K562 (cell line): Measurements from ENCODE around the gene COG7. TPM values are rescaled to one million over a fixed set of nuclear protein-coding genes. Genes with fewer than 3 reads are reported as not detected.

ENCODE experiments used
- ATAC-seq: fragments of 200-7000 bp; cut with Tn5 transposase; 3 replicates; pipeline ENCODE4 v1.9.1; 2020; ENCODE audit warnings: moderate library complexity
- BruUV-seq: library from RNA; stranded (reverse); fragments of 400-500 nt; replicated peaks from 2 replicates; lab custom pipeline; 2021; lab: Mats Ljungman, UMichigan
- CTCF ChIA-PET: fragments of 300-600 bp; formaldehyde crosslinking; extraction: SDS; loops from one replicate; lab custom pipeline; 2021; ENCODE audit warnings: low intra/inter-chr PET ratio; lab: Yijun Ruan, JAX
- POLR2A ChIA-PET: fragments of 300-600, 350-650 bp; sonication (Branson Sonifier 250); formaldehyde crosslinking; extraction: SDS; loops from one replicate; lab custom pipeline; 2021; ENCODE audit warnings: antibody characterized with exemption, inconsistent platforms; lab: Yijun Ruan, JAX
- DNase-seq, 4 experiments: peaks; one replicate each; pipeline versions ENCODE4 v3.0.0 to v3.0.0-alpha.2; 2011 to 2018; ENCODE audit warnings: low spot score in 3 of 4, mixed read lengths in 3 of 4; ENCODE audit errors: extremely low read depth in 1 of 4
- FAIRE-seq: peaks from 2 replicates; lab custom pipeline; 2011; peaks lifted over from hg19 to GRCh38; lab: Jason Lieb, UNC
- H2AFZ ChIP-seq: 2 replicates; pipeline ENCODE4 v1.6.0; 2011; ENCODE audit warnings: low read depth, low read length, control low read depth, inconsistent platforms
- H3K27ac ChIP-seq: fragments of 200-600 bp; 3 replicates; pipeline ENCODE4 v1.8.0; 2011; ENCODE audit warnings: low read depth, mild to moderate bottlenecking, control low read depth, inconsistent platforms, low read length, moderate library complexity, mixed read lengths; ENCODE audit errors: extremely low read depth
- H3K27me3 ChIP-seq, 2 experiments: fragments of 300-600 bp in 1 of 2; 2 replicates in 1 of 2; 3 replicates in 1 of 2; pipeline versions ENCODE4 v1.6.0 to v1.8.0; 2011; ENCODE audit warnings: inconsistent platforms in 2 of 2, low read length in 2 of 2, mild to moderate bottlenecking in 1 of 2, mixed read lengths in 1 of 2, moderate library complexity in 1 of 2; ENCODE audit not compliant: control insufficient read depth in 2 of 2, insufficient read depth in 2 of 2
- H3K36me3 ChIP-seq: fragments of 300-600 bp; 3 replicates; pipeline ENCODE4 v1.8.0; 2011; ENCODE audit warnings: mild to moderate bottlenecking, low read length, inconsistent platforms; ENCODE audit not compliant: control insufficient read depth, insufficient read depth
- H3K4me1 ChIP-seq, 2 experiments: fragments of 200-600 bp in 1 of 2; replicated peaks in 1 of 2; 2 replicates in 1 of 2; 3 replicates in 1 of 2; pipeline versions ENCODE4 v1.5.1 to v1.8.0; 2011; ENCODE audit warnings: inconsistent platforms in 2 of 2, low read length in 2 of 2, mild to moderate bottlenecking in 1 of 2, mixed read lengths in 1 of 2, moderate library complexity in 1 of 2; ENCODE audit not compliant: control insufficient read depth in 2 of 2, insufficient read depth in 2 of 2
- H3K4me2 ChIP-seq: 2 replicates; pipeline ENCODE4 v1.6.1; 2011; ENCODE audit warnings: low read length, control low read depth, inconsistent platforms, mixed read lengths; ENCODE audit not compliant: insufficient read depth
- H3K4me3 ChIP-seq: fragments of 200-600 bp; sonication (generic), shearing (Covaris generic); 2 replicates; pipeline ENCODE4 v1.5.1; 2016; ENCODE audit warnings: control low read depth, inconsistent platforms
- H3K79me2 ChIP-seq: fragments of 200-600 bp; 3 replicates; pipeline ENCODE4 v1.8.0; 2011; ENCODE audit warnings: low read length, inconsistent platforms; ENCODE audit not compliant: control insufficient read depth, insufficient read depth
- H3K9ac ChIP-seq, 2 experiments: 2 replicates each; pipeline versions ENCODE4 v1.6.0 to v1.6.1; 2011; ENCODE audit warnings: low read depth in 2 of 2, low read length in 2 of 2, control low read depth in 1 of 2, inconsistent platforms in 1 of 2, mild to moderate bottlenecking in 1 of 2, mixed read lengths in 1 of 2; ENCODE audit not compliant: insufficient read depth in 1 of 2
- H3K9me1 ChIP-seq: one replicate; pipeline ENCODE4 v1.6.0; 2011; ENCODE audit warnings: inconsistent platforms, mild to moderate bottlenecking, low read length, moderate library complexity; ENCODE audit not compliant: control insufficient read depth, insufficient read depth
- H3K9me3 ChIP-seq: replicated peaks from 2 replicates; pipeline ENCODE4 v1.5.1; 2011; ENCODE audit warnings: low read depth, low read length, inconsistent platforms; ENCODE audit not compliant: control insufficient read depth, insufficient read depth
- H4K20me1 ChIP-seq: replicated peaks from 2 replicates; pipeline ENCODE4 v1.6.1; 2011; ENCODE audit warnings: low read length, inconsistent platforms, mixed read lengths; ENCODE audit not compliant: control insufficient read depth, insufficient read depth
- E2F3 ChIP-seq: fragments of 250-450 bp; sonication (Bioruptor Pico); IDR thresholded peaks from 2 replicates; pipeline ENCODE4 v1.4.0; 2020; ENCODE audit warnings: mild to moderate bottlenecking
- ERF ChIP-seq: fragments of 450-650 bp; formaldehyde crosslinking; IDR thresholded peaks from 2 replicates; pipeline ENCODE4 v1.4.0; 2020; ENCODE audit warnings: mild to moderate bottlenecking, mixed read lengths
- HSF4 ChIP-seq: fragments of 250-450 bp; sonication (Bioruptor Pico); IDR thresholded peaks from 2 replicates; pipeline ENCODE4 v2.1.2; 2022; ENCODE audit warnings: mild to moderate bottlenecking, moderate library complexity, borderline replicate concordance
- JUNB ChIP-seq: fragments of 450-650 bp; formaldehyde crosslinking; conservative IDR thresholded peaks from 2 replicates; pipeline ENCODE4 v1.4.0; 2020; ENCODE audit warnings: mild to moderate bottlenecking
- NEUROD1 ChIP-seq: fragments of 150-350 bp; IDR thresholded peaks from 2 replicates; pipeline ENCODE4 v1.6.1; 2014; ENCODE audit warnings: borderline replicate concordance, low read length, low read depth; ENCODE audit not compliant: partially characterized antibody
- NFE2 ChIP-seq: IDR thresholded peaks from 2 replicates; pipeline ENCODE4 v1.6.1; 2014; ENCODE audit warnings: antibody characterized with exemption, low read depth
- SMARCB1 ChIP-seq: IDR thresholded peaks from 2 replicates; pipeline ENCODE4 v1.6.1; 2011; ENCODE audit warnings: improper control_type of control experiment, low read depth; ENCODE audit not compliant: insufficient read length
- USF2 ChIP-seq: sonication (generic); formaldehyde crosslinking; IDR thresholded peaks from 2 replicates; pipeline ENCODE4 v1.5.0; 2020; ENCODE audit warnings: missing genetic modification reagents
- ZC3H11A ChIP-seq: IDR thresholded peaks from 2 replicates; pipeline ENCODE4 v1.6.1; 2012; ENCODE audit warnings: low read depth, low read length, improper control_type of control experiment
- ZNF316 ChIP-seq: fragments of 450-650 bp; IDR thresholded peaks from 2 replicates; pipeline ENCODE4 v1.6.1; 2016
- ZNF41 ChIP-seq: fragments of 250-450 bp; sonication (Bioruptor Pico); conservative IDR thresholded peaks from 2 replicates; pipeline ENCODE4 v1.4.0; 2020; ENCODE audit warnings: mild to moderate bottlenecking
- ZNF699 ChIP-seq: fragments of 250-450 bp; sonication (Bioruptor Pico); IDR thresholded peaks from 2 replicates; pipeline ENCODE4 v1.8.0; 2021; ENCODE audit warnings: mild to moderate bottlenecking, moderate library complexity; ENCODE audit not compliant: insufficient replicate concordance
- WGBS: fragments of 100-300 bp; shearing (Covaris generic); methylation state at CpG from one replicate; pipeline ENCODE4 v1.1.6; 2016; ENCODE audit warnings: low coverage, mixed read lengths; ENCODE audit not compliant: insufficient coverage; ENCODE audit errors: missing lambda C conversion rate; 5-methylcytosine and 5-hydroxymethylcytosine counted together
- in situ Hi-C: fragments of 300-500 bp; cut with MboI; formaldehyde crosslinking; loops from 4 replicates; pipeline ENCODE4 v1.15.0; 2018; ENCODE audit warnings: inconsistent platforms, mixed read lengths
- intact Hi-C: fragments of 100-400 bp; cut with micrococcal nuclease; formaldehyde crosslinking; loops from 2 replicates; pipeline ENCODE4 v1.14.2; 2022
- polyA plus RNA-seq, 8 experiments: library from polyadenylated mRNA; depleted of rRNA in 4 of 8; stranded (reverse) in 5 of 8; unstranded in 3 of 8; fragments of >200 nt; fragmentation: Nextera tagmentation in 2 of 8; fragmentation: Illumina TruSeq in 1 of 8; extraction: Ambion mirVana in 2 of 8; extraction: Trizol in 1 of 8; gene quantifications; 2 replicates each; pipeline versions ENCODE4 v1.2.1 to v1.2.3, GENCODE V29; 2011 to 2014; ENCODE audit warnings: inconsistent platforms in 1 of 8, missing spikeins in 1 of 8
- total RNA-seq, 7 experiments: library from RNA; depleted of rRNA in 6 of 7; stranded (reverse); fragments of >200 nt in 6 of 7; fragmentation: Illumina TruSeq in 2 of 7; extraction: Trizol in 2 of 7; gene quantifications; 2 replicates each; pipeline versions ENCODE4 v1.2.1 to v1.2.3, GENCODE V29; 2011 to 2021; ENCODE audit warnings: low replicate concordance in 1 of 7

The COG7 gene
- total and polyA plus RNA-seq, 9 of the 15 experiments (the other 6 are each of a cell fraction or from before 2014, with no cell fraction given) = 3.8 to 17.6 (median 13.4) TPM

GRCh38 chr16:23356941-23357340 lies 96.0 kb downstream of the COG7 start:
- Histone ChIP-seq H3K79me2 (no peaks in the 10 kb centered on the region), H3K4me1 (no peaks in the 10 kb centered on the region), H3K4me3 (no peak overlapping the region), H3K36me3 (no peaks in the 10 kb centered on the region), H2AFZ (no peak overlapping the region), H3K9ac (no peak overlapping the region), H3K9me1 (no peaks in the 10 kb centered on the region), H3K27ac (no peak overlapping the region), H3K27me3 (peaks cover 8 to 39% of the 10 kb centered on the region in 2 experiments; a peak in 4 of 5 replicates), H3K9me3 (no peaks in the 10 kb centered on the region), H4K20me1 (peaks cover 7% of the 10 kb centered on the region), H3K4me2 (no peak overlapping the region)
- WGBS = 9% methylated on average over 7 of the region's 7 CpGs
- in situ Hi-C loops (no loop called here), intact Hi-C loops (no loop called here)
- CTCF ChIA-PET = no interaction called here
- no peak for FAIRE-seq
- POLR2A ChIA-PET = no interaction called here
- DNase-seq = no peak
- TF ChIP-seq ZNF41 (CRISPR knock-in tag) = no peak
- peak; percentile 28; the same call in 1 of the 2 replicates for TF ChIP-seq USF2
- BruUV-seq = no TSS peak
- ATAC-seq = no peak

GRCh38 chr16:23355106-23355670 lies 97.8 kb downstream of the COG7 start:
- ATAC-seq (no peak), DNase-seq (no peak), FAIRE-seq (no peak)
- Histone ChIP-seq H3K79me2 (no peaks in the 10 kb centered on the region), H4K20me1 (peaks cover 7% of the 10 kb centered on the region), H3K4me2 (no peak overlapping the region), H3K27ac (no peak overlapping the region), H3K4me3 (no peak overlapping the region), H3K36me3 (no peaks in the 10 kb centered on the region), H3K4me1 (no peaks in the 10 kb centered on the region), H3K27me3 (peaks cover 11 to 47% of the 10 kb centered on the region in 2 experiments; a peak in 4 of 5 replicates), H3K9me1 (no peaks in the 10 kb centered on the region), H3K9ac (peak overlapping the region in 1 of 2 experiments; percentile 15; a peak in 1 of 4 replicates), H2AFZ (no peak overlapping the region), H3K9me3 (no peaks in the 10 kb centered on the region)
- POLR2A ChIA-PET = interaction anchor here (0.6 to 0.7 kb wide), 4 partner anchors 12 to 81 kb away, joined by 3 to 4 read pairs (median 4); no protein-coding TSS in a partner anchor
- intact Hi-C loops (no loop called here), in situ Hi-C loops (no loop called here)
- TF ChIP-seq ZNF699 (no peak), NEUROD1 (no peak), SMARCB1 (no peak), NFE2 (no peak), ZNF316 (no peak), E2F3 (no peak), HSF4 (CRISPR knock-in tag) (no peak), ZC3H11A (no peak), ERF (no peak), JUNB (CRISPR knock-in tag) (no peak)
- WGBS = 13% methylated on average over 13 of the region's 13 CpGs
- CTCF ChIA-PET = no interaction called here
- BruUV-seq = no TSS peak
